Vagina (tissue), 2 donors: ENCODE data around the gene LINC01488.

ENCODE experiments used
- CTCF ChIP-seq, 3 experiments: fragments of 450-650 bp in 2 of 3; fragments of 200-600 bp in 1 of 3; sonication (generic) in 1 of 3; IDR thresholded peaks; one replicate each; pipeline ENCODE4 v1.5.1; 2017 to 2019; ENCODE audit warnings: antibody characterized with exemption in 3 of 3, mild to moderate bottlenecking in 2 of 3, moderate library complexity in 2 of 3
- POLR2A ChIP-seq, 2 donors: fragments of 450-650 bp; IDR thresholded peaks; one replicate each; pipeline ENCODE4 v1.6.1; 2017; ENCODE audit warnings: antibody characterized with exemption in 2 of 2, mild to moderate bottlenecking in 2 of 2, moderate library complexity in 2 of 2

- TF ChIP-seq CTCF (IDR thresholded peaks at IDR 0.05): no peak
- TF ChIP-seq POLR2A (IDR thresholded peaks at IDR 0.05): no peak
These were observed 29.3 kb downstream of the LINC01488 start for GRCh38 chr11:69510471-69511357.
